NB4 (cell line): Measurements from ENCODE around the gene TMEM63C.

ENCODE experiments used
- MYC ChIP-seq: IDR thresholded peaks from 2 replicates; pipeline ENCODE4 v1.6.1; 2011; ENCODE audit warnings: low read depth, low read length
- POLR2A ChIP-seq: IDR thresholded peaks from 2 replicates; pipeline ENCODE4 v1.6.1; 2011; ENCODE audit warnings: mild to moderate bottlenecking; ENCODE audit not compliant: insufficient read length; ENCODE audit errors: extremely low read depth
- TF ChIP-seq, protein P1 (sequence below): IDR thresholded peaks from one replicate; pipeline ENCODE4 v1.5.1; 2012; ENCODE audit warnings: low read depth, low read length

DNA sequence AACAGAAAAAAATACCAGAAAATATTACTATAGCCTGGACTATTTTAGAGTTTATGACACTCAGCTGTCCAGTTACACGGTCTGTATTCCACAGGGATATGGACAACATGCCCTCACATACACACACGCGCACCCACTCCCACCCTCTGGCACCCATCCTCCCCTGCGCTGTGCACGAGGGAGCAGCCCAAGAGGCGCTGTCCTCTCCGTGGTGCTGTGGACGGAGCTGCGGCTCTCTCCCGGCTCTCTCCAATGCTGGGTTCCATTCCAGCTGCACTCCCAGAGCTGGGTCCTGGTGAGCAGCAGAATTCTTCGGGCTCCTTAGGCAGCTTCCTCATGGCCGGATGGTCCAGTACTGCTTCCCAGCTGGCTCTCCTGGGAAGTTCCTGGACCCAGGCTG is 95.4 kb downstream of the TMEM63C start:
- TF ChIP-seq, protein P1, sequence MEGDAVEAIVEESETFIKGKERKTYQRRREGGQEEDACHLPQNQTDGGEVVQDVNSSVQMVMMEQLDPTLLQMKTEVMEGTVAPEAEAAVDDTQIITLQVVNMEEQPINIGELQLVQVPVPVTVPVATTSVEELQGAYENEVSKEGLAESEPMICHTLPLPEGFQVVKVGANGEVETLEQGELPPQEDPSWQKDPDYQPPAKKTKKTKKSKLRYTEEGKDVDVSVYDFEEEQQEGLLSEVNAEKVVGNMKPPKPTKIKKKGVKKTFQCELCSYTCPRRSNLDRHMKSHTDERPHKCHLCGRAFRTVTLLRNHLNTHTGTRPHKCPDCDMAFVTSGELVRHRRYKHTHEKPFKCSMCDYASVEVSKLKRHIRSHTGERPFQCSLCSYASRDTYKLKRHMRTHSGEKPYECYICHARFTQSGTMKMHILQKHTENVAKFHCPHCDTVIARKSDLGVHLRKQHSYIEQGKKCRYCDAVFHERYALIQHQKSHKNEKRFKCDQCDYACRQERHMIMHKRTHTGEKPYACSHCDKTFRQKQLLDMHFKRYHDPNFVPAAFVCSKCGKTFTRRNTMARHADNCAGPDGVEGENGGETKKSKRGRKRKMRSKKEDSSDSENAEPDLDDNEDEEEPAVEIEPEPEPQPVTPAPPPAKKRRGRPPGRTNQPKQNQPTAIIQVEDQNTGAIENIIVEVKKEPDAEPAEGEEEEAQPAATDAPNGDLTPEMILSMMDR = no peak
- TF ChIP-seq POLR2A (no peak), MYC (no peak)
